Measurements from ENCODE around the gene KCNIP4. TPM values are rescaled to one million over a fixed set of nuclear protein-coding genes. Genes with fewer than 3 reads are reported as not detected.

Gene KCNIP4
- total and polyA plus RNA-seq, 2 of the 8 experiments (the other 6 are each of a cell fraction or from before 2014, with no cell fraction given) = 0.06 TPM; not detected in 1

- TF ChIP-seq, protein P1, sequence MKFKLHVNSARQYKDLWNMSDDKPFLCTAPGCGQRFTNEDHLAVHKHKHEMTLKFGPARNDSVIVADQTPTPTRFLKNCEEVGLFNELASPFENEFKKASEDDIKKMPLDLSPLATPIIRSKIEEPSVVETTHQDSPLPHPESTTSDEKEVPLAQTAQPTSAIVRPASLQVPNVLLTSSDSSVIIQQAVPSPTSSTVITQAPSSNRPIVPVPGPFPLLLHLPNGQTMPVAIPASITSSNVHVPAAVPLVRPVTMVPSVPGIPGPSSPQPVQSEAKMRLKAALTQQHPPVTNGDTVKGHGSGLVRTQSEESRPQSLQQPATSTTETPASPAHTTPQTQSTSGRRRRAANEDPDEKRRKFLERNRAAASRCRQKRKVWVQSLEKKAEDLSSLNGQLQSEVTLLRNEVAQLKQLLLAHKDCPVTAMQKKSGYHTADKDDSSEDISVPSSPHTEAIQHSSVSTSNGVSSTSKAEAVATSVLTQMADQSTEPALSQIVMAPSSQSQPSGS (IDR thresholded peaks at IDR 0.05; ENCODE audit: low read length) = no peak
- TF ChIP-seq E2F6 (IDR thresholded peaks at IDR 0.05) = no peak
- TF ChIP-seq CHD1 (IDR thresholded peaks at IDR 0.05; ENCODE audit: low read depth, low read length) = no peak
- no peak for TF ChIP-seq CEBPB (IDR thresholded peaks at IDR 0.05; ENCODE audit: low read depth, low read length)
- TF ChIP-seq JUND (IDR thresholded peaks at IDR 0.05; ENCODE audit: low read length) = no peak
- TF ChIP-seq, protein P2, sequence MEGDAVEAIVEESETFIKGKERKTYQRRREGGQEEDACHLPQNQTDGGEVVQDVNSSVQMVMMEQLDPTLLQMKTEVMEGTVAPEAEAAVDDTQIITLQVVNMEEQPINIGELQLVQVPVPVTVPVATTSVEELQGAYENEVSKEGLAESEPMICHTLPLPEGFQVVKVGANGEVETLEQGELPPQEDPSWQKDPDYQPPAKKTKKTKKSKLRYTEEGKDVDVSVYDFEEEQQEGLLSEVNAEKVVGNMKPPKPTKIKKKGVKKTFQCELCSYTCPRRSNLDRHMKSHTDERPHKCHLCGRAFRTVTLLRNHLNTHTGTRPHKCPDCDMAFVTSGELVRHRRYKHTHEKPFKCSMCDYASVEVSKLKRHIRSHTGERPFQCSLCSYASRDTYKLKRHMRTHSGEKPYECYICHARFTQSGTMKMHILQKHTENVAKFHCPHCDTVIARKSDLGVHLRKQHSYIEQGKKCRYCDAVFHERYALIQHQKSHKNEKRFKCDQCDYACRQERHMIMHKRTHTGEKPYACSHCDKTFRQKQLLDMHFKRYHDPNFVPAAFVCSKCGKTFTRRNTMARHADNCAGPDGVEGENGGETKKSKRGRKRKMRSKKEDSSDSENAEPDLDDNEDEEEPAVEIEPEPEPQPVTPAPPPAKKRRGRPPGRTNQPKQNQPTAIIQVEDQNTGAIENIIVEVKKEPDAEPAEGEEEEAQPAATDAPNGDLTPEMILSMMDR (IDR thresholded peaks at IDR 0.05; ENCODE audit: control extremely low read depth in 1 of 3, insufficient read depth in 1 of 3, low read depth in 1 of 3, low read length in 3 of 3) = no peak
- no peak for TF ChIP-seq NANOG (IDR thresholded peaks at IDR 0.05; ENCODE audit: insufficient read depth, low read depth, low read length, poor library complexity, severe bottlenecking)
These were observed 42.5 kb upstream of the KCNIP4 start (continued) for GRCh38 chr4:21991050-21991449.

Data from H1 (cell line).